Kidney (tissue), 14 donors: ENCODE data around the gene YAP1. TPM values are rescaled to one million over a fixed set of nuclear protein-coding genes. Genes with fewer than 3 reads are reported as not detected.

Source experiments
- DNase-seq, 5 donors: peaks; one replicate each; pipeline ENCODE4 v3.0.0-alpha.2; 2013 to 2020
- FAIRE-seq: peaks from 2 replicates; lab custom pipeline; 2012; peaks lifted over from hg19 to GRCh38; lab: Jason Lieb, UNC
- H3K27ac ChIP-seq, 2 donors: one replicate each; pipeline ENCODE4 v1.7.0; 2013; ENCODE audit warnings: low read depth in 2 of 2, low read length in 2 of 2, inconsistent platforms in 1 of 2
- H3K27me3 ChIP-seq: one replicate; pipeline ENCODE4 v1.7.1; 2013; ENCODE audit warnings: low read length, inconsistent platforms; ENCODE audit not compliant: control insufficient read depth, insufficient read depth
- H3K36me3 ChIP-seq, 3 donors: one replicate each; pipeline versions ENCODE4 v1.7.0 to v1.7.1; 2013; ENCODE audit warnings: low read length in 3 of 3, control low read depth in 1 of 3, inconsistent platforms in 1 of 3; ENCODE audit not compliant: insufficient read depth in 3 of 3, control insufficient read depth in 2 of 3
- H3K4me1 ChIP-seq, 3 donors: one replicate each; pipeline versions ENCODE4 v1.7.0 to v1.7.1; 2013; ENCODE audit warnings: low read length in 3 of 3, inconsistent platforms in 1 of 3, low read depth in 1 of 3; ENCODE audit not compliant: control insufficient read depth in 2 of 3, insufficient read depth in 2 of 3
- H3K4me3 ChIP-seq, 3 donors: one replicate each; pipeline versions ENCODE4 v1.7.0 to v1.8.1; 2013; ENCODE audit warnings: low read length in 3 of 3, control low read depth in 1 of 3, inconsistent platforms in 1 of 3
- H3K9ac ChIP-seq, 3 donors: one replicate each; pipeline versions ENCODE4 v1.7.0 to v1.7.1; 2013; ENCODE audit warnings: low read length in 3 of 3, control low read depth in 1 of 3, inconsistent platforms in 1 of 3
- H3K9me3 ChIP-seq, 3 donors: one replicate each; pipeline versions ENCODE4 v1.7.0 to v1.7.1; 2013; ENCODE audit warnings: low read length in 3 of 3, control low read depth in 1 of 3, inconsistent platforms in 1 of 3; ENCODE audit not compliant: control insufficient read depth in 2 of 3, insufficient read depth in 1 of 3
- intact Hi-C: fragments of 100-400 bp; cut with DNase I; formaldehyde crosslinking; loops from one replicate; pipeline ENCODE4 v1.11.1; 2022
- polyA plus RNA-seq: library from polyadenylated mRNA; stranded (reverse); fragments of 350-450 nt; fragmentation: Illumina TruSeq; extraction: RNeasy Lipid Tissue Mini Kit (QIAGEN cat#74804); gene quantifications from one replicate; pipeline ENCODE4 v1.2.3, GENCODE V29; 2014; ENCODE audit warnings: low read depth, low replicate concordance; ENCODE audit not compliant: insufficient read depth
- total RNA-seq: library from RNA; stranded (reverse); fragmentation: NEBNext Ultra II Directional; extraction: Animal tissue kit (Norgen Biotek cat#: 25700); gene quantifications from one replicate; pipeline ENCODE4 v1.2.1, GENCODE V29; 2021
- TF ChIP-seq, protein P1 (sequence below): IDR thresholded peaks from 3 replicates; pipeline ENCODE4 v1.5.1; 2012; ENCODE audit warnings: mild to moderate bottlenecking, moderate library complexity, borderline replicate concordance; ENCODE audit not compliant: insufficient read depth; ENCODE audit errors: extremely low read depth
- donor health status: control.
- donor health status: control.
- donor health status: control.
- donor health status: control.
- donor health status: control.
- donor health status: DM: yes; HTN: yes; CAD: no.
- donor health status: Normal renal cell carcinoma (clear cell type).

Gene YAP1
- total and polyA plus RNA-seq, 2 donors from 2014 or later: 21.5 to 106 TPM

DNA sequence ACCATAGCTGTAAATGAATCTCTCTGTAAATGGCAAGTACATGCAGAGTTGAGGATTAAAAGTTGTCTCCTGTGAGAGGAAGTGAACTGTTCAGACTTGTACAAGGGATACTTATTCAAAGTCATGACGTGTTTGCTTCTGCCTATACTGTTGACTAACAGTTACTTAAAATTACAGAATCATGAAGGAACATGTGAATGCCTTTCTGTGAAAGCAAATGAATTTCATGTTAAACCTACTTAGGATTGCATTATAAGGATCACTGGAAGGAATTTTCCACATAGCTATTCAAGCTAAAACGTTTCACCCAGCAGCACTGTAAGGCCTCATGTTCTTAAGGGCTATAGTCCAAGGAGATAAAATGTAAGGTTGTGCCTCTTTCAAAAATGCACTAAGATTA is 113.6 kb downstream of the YAP1 start:
- TF ChIP-seq, protein P1, sequence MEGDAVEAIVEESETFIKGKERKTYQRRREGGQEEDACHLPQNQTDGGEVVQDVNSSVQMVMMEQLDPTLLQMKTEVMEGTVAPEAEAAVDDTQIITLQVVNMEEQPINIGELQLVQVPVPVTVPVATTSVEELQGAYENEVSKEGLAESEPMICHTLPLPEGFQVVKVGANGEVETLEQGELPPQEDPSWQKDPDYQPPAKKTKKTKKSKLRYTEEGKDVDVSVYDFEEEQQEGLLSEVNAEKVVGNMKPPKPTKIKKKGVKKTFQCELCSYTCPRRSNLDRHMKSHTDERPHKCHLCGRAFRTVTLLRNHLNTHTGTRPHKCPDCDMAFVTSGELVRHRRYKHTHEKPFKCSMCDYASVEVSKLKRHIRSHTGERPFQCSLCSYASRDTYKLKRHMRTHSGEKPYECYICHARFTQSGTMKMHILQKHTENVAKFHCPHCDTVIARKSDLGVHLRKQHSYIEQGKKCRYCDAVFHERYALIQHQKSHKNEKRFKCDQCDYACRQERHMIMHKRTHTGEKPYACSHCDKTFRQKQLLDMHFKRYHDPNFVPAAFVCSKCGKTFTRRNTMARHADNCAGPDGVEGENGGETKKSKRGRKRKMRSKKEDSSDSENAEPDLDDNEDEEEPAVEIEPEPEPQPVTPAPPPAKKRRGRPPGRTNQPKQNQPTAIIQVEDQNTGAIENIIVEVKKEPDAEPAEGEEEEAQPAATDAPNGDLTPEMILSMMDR: no peak
- no peaks in the 10 kb centered on the region for H3K27me3 ChIP-seq
- no peak overlapping the region for H3K9ac ChIP-seq
- intact Hi-C loops: no loop called here
- DNase-seq: no peak
- H3K36me3 ChIP-seq: peaks cover 0 to 13% (median 2%) of the 10 kb centered on the region in 3 donors
- H3K27ac ChIP-seq: no peak overlapping the region
- no peaks in the 10 kb centered on the region for H3K9me3 ChIP-seq
- H3K4me1 ChIP-seq: peaks cover 0 to 6% (median 0%) of the 10 kb centered on the region in 3 donors
- FAIRE-seq: no peak
- H3K4me3 ChIP-seq: no peak overlapping the region

DNA sequence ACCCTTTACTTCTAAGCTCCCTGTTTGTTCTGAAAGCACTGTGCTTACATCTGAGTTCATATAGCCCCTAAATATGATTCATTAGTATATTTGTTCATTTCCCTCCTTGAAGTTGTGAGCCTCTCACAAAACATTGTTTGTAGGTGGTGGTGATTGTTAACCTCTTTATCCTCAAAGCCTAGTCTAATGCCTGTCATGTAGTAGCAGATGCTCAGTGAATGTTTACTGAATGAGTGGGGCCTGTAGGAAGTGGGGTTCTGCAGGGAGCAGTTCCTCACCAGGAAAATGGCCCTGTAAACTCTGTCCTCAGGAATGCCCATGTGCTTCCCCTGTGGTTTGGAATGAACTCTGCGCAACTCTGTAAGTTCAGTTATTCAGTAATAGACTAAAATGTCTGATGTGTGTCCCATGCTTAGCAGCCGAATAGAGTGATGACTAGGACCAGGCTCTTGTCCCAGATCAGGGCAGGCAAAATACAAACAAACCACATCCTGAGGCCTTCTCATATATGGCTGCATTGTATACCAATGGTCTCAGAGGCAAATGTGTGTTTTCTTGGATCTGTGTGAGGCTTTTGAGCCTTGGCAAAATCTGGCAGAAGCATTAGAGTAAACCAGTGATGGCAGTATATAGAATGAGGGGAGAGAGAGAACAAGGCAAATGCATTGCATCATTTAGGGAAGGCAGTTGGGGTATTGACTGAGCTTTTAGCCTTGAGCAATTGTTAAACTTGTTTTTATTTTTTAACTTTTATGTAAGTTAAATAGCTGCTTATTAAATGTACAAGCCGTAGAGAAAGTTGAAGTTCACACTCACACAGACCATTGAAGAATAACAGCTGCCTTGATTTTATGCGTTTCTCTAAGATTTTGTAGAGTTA is 115.7 kb downstream of the YAP1 start:
- peaks cover 0 to 20% (median 5%) of the 10 kb centered on the region in 3 donors for H3K4me1 ChIP-seq
- no peak overlapping the region for H3K4me3 ChIP-seq
- H3K9ac ChIP-seq: no peak overlapping the region

DNA sequence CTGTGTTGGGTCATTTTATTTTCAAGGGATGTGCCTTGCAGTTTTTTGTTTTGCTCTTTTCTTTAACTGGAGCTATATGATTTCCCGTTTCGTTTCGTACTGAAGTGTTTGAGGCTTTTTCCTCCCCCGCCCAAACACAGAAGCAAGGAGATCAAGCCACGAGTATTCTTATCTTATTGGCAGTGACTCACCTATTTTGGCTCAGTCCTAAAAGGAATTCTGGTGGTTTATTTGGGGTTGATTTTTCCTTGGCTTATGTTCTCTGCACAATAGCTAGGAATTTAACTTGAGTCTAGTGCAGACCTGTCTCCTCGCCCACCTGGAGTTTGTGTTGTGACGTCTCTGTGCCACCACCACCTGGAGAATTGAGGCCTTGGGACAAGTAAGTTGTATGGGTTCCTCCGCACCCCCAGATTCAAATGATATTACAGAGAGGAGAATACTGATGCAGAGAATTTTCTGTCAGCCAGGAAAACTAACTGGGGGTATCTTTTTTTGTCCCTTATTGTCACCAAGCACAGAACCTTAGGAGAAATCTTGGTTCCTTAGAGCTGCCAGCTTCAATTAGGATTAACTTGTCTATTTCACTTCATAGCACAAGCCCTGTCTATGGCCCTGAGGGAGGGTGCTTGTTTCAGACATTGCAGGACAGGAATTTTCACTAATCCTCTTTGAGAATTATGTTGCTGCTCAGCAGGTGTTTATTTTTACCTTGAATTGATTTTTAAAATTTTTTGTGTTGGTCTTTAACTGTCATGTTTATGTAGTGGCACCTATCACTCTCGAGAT is 116.6 kb downstream of the YAP1 start:
- H3K9ac ChIP-seq: no peak overlapping the region
- H3K9me3 ChIP-seq: no peaks in the 10 kb centered on the region
- H3K27me3 ChIP-seq: no peaks in the 10 kb centered on the region
- H3K4me3 ChIP-seq: no peak overlapping the region
- H3K36me3 ChIP-seq: peaks cover 0 to 17% (median 2%) of the 10 kb centered on the region in 3 donors
- TF ChIP-seq, protein P1: no peak
- no peak for DNase-seq
- H3K27ac ChIP-seq: no peak overlapping the region
- H3K4me1 ChIP-seq: peaks cover 0 to 20% (median 5%) of the 10 kb centered on the region in 3 donors
- intact Hi-C loops: no loop called here
- no peak for FAIRE-seq

More for the DNA sequence above, 115.7 kb downstream of the YAP1 start:
- H3K9me3 ChIP-seq: no peaks in the 10 kb centered on the region
- H3K36me3 ChIP-seq: peaks cover 0 to 17% (median 2%) of the 10 kb centered on the region in 3 donors
- H3K27ac ChIP-seq: no peak overlapping the region
- H3K27me3 ChIP-seq: no peaks in the 10 kb centered on the region
- intact Hi-C loops: no loop called here
- no peak for FAIRE-seq
- TF ChIP-seq, protein P1: no peak
- DNase-seq: no peak
